DND-41 (cell line): ENCODE data around the gene RUNX2.

Experiments
- ATAC-seq: fragments of 200-7000 bp; cut with Tn5 transposase; 3 replicates; pipeline ENCODE4 v1.9.1; 2021; ENCODE audit warnings: low read depth; ENCODE audit not compliant: insufficient read depth
- DNase-seq: peaks from one replicate; pipeline ENCODE4 v3.0.0-alpha.2; 2020
- H2AFZ ChIP-seq: 2 replicates; pipeline ENCODE4 v1.6.0; 2012; ENCODE audit warnings: low read depth, low read length
- H3K27ac ChIP-seq: 2 replicates; pipeline ENCODE4 v1.5.1; 2012; ENCODE audit warnings: low read length, inconsistent platforms
- H3K27me3 ChIP-seq: fragments of 200-600 bp; sonication (generic); 2 replicates; pipeline ENCODE4 v1.6.0; 2012; ENCODE audit warnings: low read length, mild to moderate bottlenecking, inconsistent platforms; ENCODE audit not compliant: insufficient read depth, poor library complexity
- H3K36me3 ChIP-seq: 2 replicates; pipeline ENCODE4 v1.5.1; 2012; ENCODE audit warnings: low read length, inconsistent platforms; ENCODE audit not compliant: insufficient read depth
- H3K4me1 ChIP-seq: 2 replicates; pipeline ENCODE4 v1.5.1; 2012; ENCODE audit warnings: mild to moderate bottlenecking, low read length; ENCODE audit not compliant: insufficient read depth
- H3K4me2 ChIP-seq: 2 replicates; pipeline ENCODE4 v1.6.0; 2012; ENCODE audit warnings: mild to moderate bottlenecking, moderate library complexity, low read length, inconsistent platforms; ENCODE audit not compliant: insufficient read depth
- H3K4me3 ChIP-seq, 2 experiments: fragments of 200-600 bp in 1 of 2; shearing (Covaris generic) in 1 of 2; 2 replicates each; pipeline ENCODE4 v1.5.1; 2012 to 2016; ENCODE audit warnings: inconsistent platforms in 2 of 2, low read length in 2 of 2, mild to moderate bottlenecking in 2 of 2, low read depth in 1 of 2, moderate library complexity in 1 of 2
- H3K79me2 ChIP-seq: 2 replicates; pipeline ENCODE4 v1.6.0; 2012; ENCODE audit warnings: low read length, inconsistent platforms; ENCODE audit not compliant: insufficient read depth
- H3K9ac ChIP-seq: 2 replicates; pipeline ENCODE4 v1.6.0; 2012; ENCODE audit warnings: low read depth, mild to moderate bottlenecking, inconsistent platforms, low read length, moderate library complexity
- H3K9me3 ChIP-seq: 2 replicates; pipeline ENCODE4 v1.5.1; 2012; ENCODE audit warnings: low read length, moderate library complexity, mild to moderate bottlenecking, inconsistent platforms; ENCODE audit not compliant: insufficient read depth, severe bottlenecking
- H4K20me1 ChIP-seq: 2 replicates; pipeline ENCODE4 v1.6.0; 2012; ENCODE audit warnings: low read length; ENCODE audit not compliant: insufficient read depth
- EZH2 ChIP-seq: IDR thresholded peaks from 3 replicates; pipeline ENCODE4 v1.6.1; 2012; ENCODE audit warnings: borderline replicate concordance, low read depth, mild to moderate bottlenecking, moderate library complexity, low read length, inconsistent platforms; ENCODE audit not compliant: severe bottlenecking
- TF ChIP-seq, protein P1 (sequence below): IDR thresholded peaks from 2 replicates; pipeline ENCODE4 v1.5.1; 2012; ENCODE audit warnings: borderline replicate concordance, low read length, moderate library complexity, mild to moderate bottlenecking; ENCODE audit not compliant: poor library complexity, severe bottlenecking; ENCODE audit errors: extremely low read depth

The RUNX2 gene

DNA sequence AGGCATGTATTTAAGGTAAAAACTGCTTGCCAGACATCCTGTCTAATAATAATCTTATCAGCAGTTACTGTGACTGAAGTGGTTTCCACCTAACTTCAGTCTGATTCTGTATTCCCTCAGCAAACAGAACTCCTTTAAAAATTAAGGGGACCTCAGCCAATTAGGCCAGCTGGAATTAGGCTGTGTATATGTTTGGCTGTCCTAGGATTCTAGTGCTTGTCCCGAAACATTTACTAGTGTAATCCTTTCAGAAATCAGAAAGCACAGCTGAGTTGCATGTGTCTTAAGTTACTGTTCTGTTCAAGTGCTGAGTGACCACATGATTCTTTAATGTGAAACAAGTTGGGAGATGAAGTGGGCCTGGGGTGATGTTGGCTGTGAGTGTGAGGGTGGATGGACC lies 170.5 kb downstream of the RUNX2 start:
- Histone ChIP-seq H3K4me3 (no peak overlapping the region), H2AFZ (no peak overlapping the region), H3K79me2 (no peaks in the 10 kb centered on the region), H3K27ac (peak overlapping the region; percentile 42; the same call in 1 of the 2 replicates), H4K20me1 (no peaks in the 10 kb centered on the region), H3K27me3 (no peaks in the 10 kb centered on the region), H3K4me1 (peaks cover 52% of the 10 kb centered on the region), H3K4me2 (no peak overlapping the region), H3K36me3 (peaks cover 34% of the 10 kb centered on the region; the same call in 1 of the 2 replicates), H3K9ac (no peak overlapping the region), H3K9me3 (no peaks in the 10 kb centered on the region)
- no peak for TF ChIP-seq EZH2
- TF ChIP-seq, protein P1, sequence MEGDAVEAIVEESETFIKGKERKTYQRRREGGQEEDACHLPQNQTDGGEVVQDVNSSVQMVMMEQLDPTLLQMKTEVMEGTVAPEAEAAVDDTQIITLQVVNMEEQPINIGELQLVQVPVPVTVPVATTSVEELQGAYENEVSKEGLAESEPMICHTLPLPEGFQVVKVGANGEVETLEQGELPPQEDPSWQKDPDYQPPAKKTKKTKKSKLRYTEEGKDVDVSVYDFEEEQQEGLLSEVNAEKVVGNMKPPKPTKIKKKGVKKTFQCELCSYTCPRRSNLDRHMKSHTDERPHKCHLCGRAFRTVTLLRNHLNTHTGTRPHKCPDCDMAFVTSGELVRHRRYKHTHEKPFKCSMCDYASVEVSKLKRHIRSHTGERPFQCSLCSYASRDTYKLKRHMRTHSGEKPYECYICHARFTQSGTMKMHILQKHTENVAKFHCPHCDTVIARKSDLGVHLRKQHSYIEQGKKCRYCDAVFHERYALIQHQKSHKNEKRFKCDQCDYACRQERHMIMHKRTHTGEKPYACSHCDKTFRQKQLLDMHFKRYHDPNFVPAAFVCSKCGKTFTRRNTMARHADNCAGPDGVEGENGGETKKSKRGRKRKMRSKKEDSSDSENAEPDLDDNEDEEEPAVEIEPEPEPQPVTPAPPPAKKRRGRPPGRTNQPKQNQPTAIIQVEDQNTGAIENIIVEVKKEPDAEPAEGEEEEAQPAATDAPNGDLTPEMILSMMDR = no peak
- ATAC-seq (no peak), DNase-seq (no peak)

GRCh38 chr6:45500924-45501816 lies 173.0 kb downstream of the RUNX2 start:
- Histone ChIP-seq H3K4me2 (no peak overlapping the region), H3K36me3 (peaks cover 40% of the 10 kb centered on the region; the same call in 1 of the 2 replicates), H3K9ac (no peak overlapping the region), H3K79me2 (no peaks in the 10 kb centered on the region), H2AFZ (no peak overlapping the region), H4K20me1 (no peaks in the 10 kb centered on the region), H3K4me3 (no peak overlapping the region), H3K27ac (no peak overlapping the region), H3K27me3 (no peaks in the 10 kb centered on the region), H3K4me1 (peaks cover 41% of the 10 kb centered on the region), H3K9me3 (no peaks in the 10 kb centered on the region)
- DNase-seq = no peak
- no peak for ATAC-seq
- TF ChIP-seq EZH2 = no peak
- TF ChIP-seq, protein P1 = no peak

- H3K36me3 ChIP-seq = peaks cover 39% of the 10 kb centered on the region
- no peak overlapping the region for H3K27ac ChIP-seq
- peaks cover 28% of the 10 kb centered on the region for H3K4me1 ChIP-seq
- H3K27me3 ChIP-seq = no peaks in the 10 kb centered on the region
- DNase-seq (no peak), ATAC-seq (no peak)
- TF ChIP-seq EZH2 = no peak
- TF ChIP-seq, protein P1 = no peak
- no peak overlapping the region for H3K4me3 ChIP-seq
- no peaks in the 10 kb centered on the region for H3K79me2 ChIP-seq
- H2AFZ ChIP-seq = no peak overlapping the region
- no peak overlapping the region for H3K4me2 ChIP-seq
- H4K20me1 ChIP-seq = no peaks in the 10 kb centered on the region
- H3K9me3 ChIP-seq = no peaks in the 10 kb centered on the region
- no peak overlapping the region for H3K9ac ChIP-seq
Measured at GRCh38 chr6:45502456-45502855, 174.3 kb downstream of the RUNX2 start.
